ENCODE data around the gene NBEA.

Gene NBEA

GRCh38 chr13:35293579-35294226 lies 351.6 kb downstream of the NBEA start:
- no peak for FAIRE-seq

GRCh38 chr13:35309706-35310105 lies 367.6 kb downstream of the NBEA start:
- FAIRE-seq = no peak

GRCh38 chr13:35332134-35332533 lies 390.1 kb downstream of the NBEA start:
- no peak for FAIRE-seq

- FAIRE-seq = no peak
These were observed 391.1 kb downstream of the NBEA start for GRCh38 chr13:35333157-35333556.

- no peak for FAIRE-seq
These were observed 400.4 kb downstream of the NBEA start for GRCh38 chr13:35342440-35342839.

GRCh38 chr13:35343417-35343816 lies 401.3 kb downstream of the NBEA start:
- no peak for FAIRE-seq

GRCh38 chr13:35345992-35346391 lies 403.9 kb downstream of the NBEA start:
- FAIRE-seq = no peak

- no peak for FAIRE-seq
These were observed 404.4 kb downstream of the NBEA start for GRCh38 chr13:35346494-35346893.

- no peak for FAIRE-seq
These were observed 405.7 kb downstream of the NBEA start for GRCh38 chr13:35347679-35348205.

- FAIRE-seq = no peak
These were observed 407.0 kb downstream of the NBEA start for GRCh38 chr13:35349052-35349451.

- FAIRE-seq = no peak
These were observed 407.7 kb downstream of the NBEA start for GRCh38 chr13:35349673-35350278.

- FAIRE-seq = no peak
These were observed 412.2 kb downstream of the NBEA start for GRCh38 chr13:35354285-35354684.

- no peak for FAIRE-seq
These were observed 412.8 kb downstream of the NBEA start for GRCh38 chr13:35354882-35355281.

GRCh38 chr13:35356572-35356971 lies 414.5 kb downstream of the NBEA start:
- no peak for FAIRE-seq

- FAIRE-seq = no peak
These were observed 423.8 kb downstream of the NBEA start for GRCh38 chr13:35365883-35366282.

GRCh38 chr13:35367586-35367985 lies 425.5 kb downstream of the NBEA start:
- FAIRE-seq = no peak

- FAIRE-seq = no peak
These were observed 436.9 kb downstream of the NBEA start for GRCh38 chr13:35378939-35379338.

- no peak for FAIRE-seq
These were observed 437.6 kb downstream of the NBEA start for GRCh38 chr13:35379663-35380062.

- no peak for FAIRE-seq
These were observed 445.7 kb downstream of the NBEA start for GRCh38 chr13:35387682-35388250.

GRCh38 chr13:35388441-35389355 lies 446.6 kb downstream of the NBEA start:
- FAIRE-seq = no peak

- no peak for FAIRE-seq
These were observed 447.5 kb downstream of the NBEA start for GRCh38 chr13:35389535-35389934.

GRCh38 chr13:35392768-35393167 lies 450.7 kb downstream of the NBEA start:
- FAIRE-seq = no peak

- FAIRE-seq = no peak
These were observed 451.8 kb downstream of the NBEA start for GRCh38 chr13:35393886-35394285.

All from colon (tissue), 2 donors.